ENCODE measurements around the gene ST8SIA2. TPM values are rescaled to one million over a fixed set of nuclear protein-coding genes. Genes with fewer than 3 reads are reported as not detected.

The ST8SIA2 gene
- total RNA-seq, 1 donor: under 0.01 TPM

GRCh38 chr15:92394309-92395097 lies 822 bp downstream of the ST8SIA2 start:
- no peak overlapping the region for H3K4me3 ChIP-seq (ENCODE audit: low read depth, low read length)
- TF ChIP-seq, protein P1, sequence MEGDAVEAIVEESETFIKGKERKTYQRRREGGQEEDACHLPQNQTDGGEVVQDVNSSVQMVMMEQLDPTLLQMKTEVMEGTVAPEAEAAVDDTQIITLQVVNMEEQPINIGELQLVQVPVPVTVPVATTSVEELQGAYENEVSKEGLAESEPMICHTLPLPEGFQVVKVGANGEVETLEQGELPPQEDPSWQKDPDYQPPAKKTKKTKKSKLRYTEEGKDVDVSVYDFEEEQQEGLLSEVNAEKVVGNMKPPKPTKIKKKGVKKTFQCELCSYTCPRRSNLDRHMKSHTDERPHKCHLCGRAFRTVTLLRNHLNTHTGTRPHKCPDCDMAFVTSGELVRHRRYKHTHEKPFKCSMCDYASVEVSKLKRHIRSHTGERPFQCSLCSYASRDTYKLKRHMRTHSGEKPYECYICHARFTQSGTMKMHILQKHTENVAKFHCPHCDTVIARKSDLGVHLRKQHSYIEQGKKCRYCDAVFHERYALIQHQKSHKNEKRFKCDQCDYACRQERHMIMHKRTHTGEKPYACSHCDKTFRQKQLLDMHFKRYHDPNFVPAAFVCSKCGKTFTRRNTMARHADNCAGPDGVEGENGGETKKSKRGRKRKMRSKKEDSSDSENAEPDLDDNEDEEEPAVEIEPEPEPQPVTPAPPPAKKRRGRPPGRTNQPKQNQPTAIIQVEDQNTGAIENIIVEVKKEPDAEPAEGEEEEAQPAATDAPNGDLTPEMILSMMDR (IDR thresholded peaks at IDR 0.05; ENCODE audit: insufficient read depth, low read depth, low read length): no peak
- DNase-seq (ENCODE audit: low read depth): no peak

- DNase-seq (ENCODE audit: low read depth): no peak
- no peak overlapping the region for H3K4me3 ChIP-seq (ENCODE audit: low read depth, low read length)
- TF ChIP-seq, protein P1 (IDR thresholded peaks at IDR 0.05; ENCODE audit: insufficient read depth, low read depth, low read length): no peak
Measured at GRCh38 chr15:92395098-92395635, 1.5 kb downstream of the ST8SIA2 start.

DNA sequence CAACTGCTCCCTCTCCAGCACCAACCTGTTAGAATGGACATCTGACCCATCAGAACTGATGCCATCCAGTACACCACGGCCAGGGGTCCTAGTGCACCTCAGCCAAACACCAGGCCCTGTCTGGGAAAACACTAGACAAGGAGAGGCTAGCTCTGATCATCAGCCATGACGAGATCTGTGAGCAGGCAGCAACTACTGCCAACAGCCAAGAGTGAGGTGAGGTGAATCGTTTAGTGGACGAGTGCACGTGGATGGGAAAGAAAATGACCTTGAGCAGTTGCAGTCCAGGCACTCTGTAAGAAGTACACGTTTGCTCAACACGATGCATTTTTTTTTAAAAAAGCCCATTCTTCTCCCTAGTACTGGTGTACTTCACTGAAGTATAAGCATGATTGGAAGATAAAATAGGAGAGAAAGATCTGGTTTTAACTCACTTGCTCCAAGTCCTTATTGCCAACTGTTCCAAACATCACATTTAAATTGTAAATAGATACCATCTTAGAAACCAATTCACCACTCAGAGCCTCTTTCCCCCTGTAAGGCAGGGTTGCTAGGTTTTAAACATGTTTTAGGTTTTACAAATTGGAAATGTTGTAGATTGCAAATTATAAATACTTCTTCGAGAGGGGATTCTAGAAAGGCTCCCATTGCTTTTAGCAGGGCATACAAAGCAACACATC lies 5.7 kb downstream of the ST8SIA2 start:
- H3K4me3 ChIP-seq (ENCODE audit: low read depth, low read length): no peak overlapping the region
- DNase-seq (ENCODE audit: low read depth): no peak
- TF ChIP-seq, protein P1 (IDR thresholded peaks at IDR 0.05; ENCODE audit: insufficient read depth, low read depth, low read length): no peak

- TF ChIP-seq, protein P1 (IDR thresholded peaks at IDR 0.05; ENCODE audit: insufficient read depth, low read depth, low read length): no peak
- DNase-seq (ENCODE audit: low read depth): no peak
- no peak overlapping the region for H3K4me3 ChIP-seq (ENCODE audit: low read depth, low read length)
Measured at GRCh38 chr15:92400573-92400972, 6.9 kb downstream of the ST8SIA2 start.

GRCh38 chr15:92400980-92401787 lies 7.5 kb downstream of the ST8SIA2 start:
- no peak overlapping the region for H3K4me3 ChIP-seq (ENCODE audit: low read depth, low read length)
- TF ChIP-seq, protein P1 (IDR thresholded peaks at IDR 0.05; ENCODE audit: insufficient read depth, low read depth, low read length): no peak
- DNase-seq (ENCODE audit: low read depth): no peak

GRCh38 chr15:92402751-92403150 lies 9.1 kb downstream of the ST8SIA2 start:
- TF ChIP-seq, protein P1 (IDR thresholded peaks at IDR 0.05; ENCODE audit: insufficient read depth, low read depth, low read length): no peak

More at GRCh38 chr15:92402751-92403150, 9.1 kb downstream of the ST8SIA2 start:
- DNase-seq (ENCODE audit: low read depth): no peak
- no peak overlapping the region for H3K4me3 ChIP-seq (ENCODE audit: low read depth, low read length)
